ENCODE measurements around the gene XRCC5. TPM values are rescaled to one million over a fixed set of nuclear protein-coding genes. Genes with fewer than 3 reads are reported as not detected.

XRCC5 gene
- total and polyA plus RNA-seq, 10 of the 15 experiments (the other 5 are each of a cell fraction or from before 2014, with no cell fraction given), result 259 to 815 (median 530) TPM

DNA sequence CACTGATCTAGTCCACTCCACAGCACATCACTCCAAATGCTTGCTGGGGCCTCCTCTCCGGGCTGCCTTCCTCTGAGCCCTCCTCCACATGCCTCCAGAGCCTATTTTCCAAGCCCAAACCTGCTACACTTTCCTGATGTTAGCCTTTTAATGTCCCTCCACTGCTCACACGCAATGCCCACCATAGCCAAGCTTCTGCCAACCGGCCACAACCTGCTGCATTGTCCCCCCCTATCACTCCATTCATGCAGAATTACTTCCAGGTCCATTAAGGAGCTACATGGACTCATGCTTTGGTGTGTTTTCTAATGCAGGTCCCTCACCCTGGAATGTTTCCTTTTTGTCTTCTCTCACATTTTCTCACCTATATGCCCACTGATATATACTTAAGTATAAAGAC, 133.9 kb downstream of the XRCC5 start:
- ChIA-PET POLR2A (interaction anchor here (0.6 kb wide), 1 partner anchor 55 kb away, joined by 3 read pairs; no protein-coding TSS in a partner anchor), CTCF (no interaction called here), RAD21 (ENCODE audit: unreplicated experiment) (no interaction called here), SMC1A (ENCODE audit: uncharacterized antibody, unreplicated experiment) (no interaction called here)
- FAIRE-seq, result no peak
- no peak overlapping the region for H3K4me2 ChIP-seq (ENCODE audit: control insufficient read depth, insufficient read depth)
- no peak for DNase-seq (ENCODE audit: low read depth, low spot score)
- no peaks in the 10 kb centered on the region for H3K4me1 ChIP-seq (ENCODE audit: control insufficient read depth, insufficient read depth, low read length)
- H3K4me3 ChIP-seq, result no peak overlapping the region
- ATAC-seq, result no peak
- no peaks in the 10 kb centered on the region for H3K9me3 ChIP-seq (replicated peaks; ENCODE audit: control insufficient read depth, insufficient read depth, low read length)
- in situ Hi-C loops (cut with MboI) (no loop called here), intact Hi-C loops (cut with micrococcal nuclease; ENCODE audit: unreplicated experiment) (no loop called here)
- H3K27me3 ChIP-seq (replicated peaks in 1 of 2; ENCODE audit: control insufficient read depth in 2 of 2, insufficient read depth in 2 of 2, low read length in 1 of 2), result no peaks in the 10 kb centered on the region
- no peaks in the 10 kb centered on the region for H3K79me2 ChIP-seq (ENCODE audit: control insufficient read depth, insufficient read depth, low read length)
- H3K27ac ChIP-seq (ENCODE audit: control insufficient read depth, insufficient read depth), result no peak overlapping the region
- no peak overlapping the region for H3K9ac ChIP-seq (ENCODE audit: control insufficient read depth, insufficient read depth, low read length)
- no peaks in the 10 kb centered on the region for H4K20me1 ChIP-seq (ENCODE audit: control insufficient read depth, insufficient read depth)
- BruUV-seq (replicated peaks), result no TSS peak
- no peaks in the 10 kb centered on the region for H3K36me3 ChIP-seq (ENCODE audit: control insufficient read depth in 2 of 2, insufficient read depth in 2 of 2, low read length in 1 of 2)
- WGBS (ENCODE audit: insufficient coverage, insufficient replicate concordance, low lambda C conversion rate, missing lambda C conversion rate), result 11% methylated on average over 3 of the region's 3 CpGs
- H2AFZ ChIP-seq (ENCODE audit: control insufficient read depth, low read depth, low read length), result no peak overlapping the region
- no peak for TF ChIP-seq FOXK2 (IDR thresholded peaks at IDR 0.05)
- TF ChIP-seq, protein P1, sequence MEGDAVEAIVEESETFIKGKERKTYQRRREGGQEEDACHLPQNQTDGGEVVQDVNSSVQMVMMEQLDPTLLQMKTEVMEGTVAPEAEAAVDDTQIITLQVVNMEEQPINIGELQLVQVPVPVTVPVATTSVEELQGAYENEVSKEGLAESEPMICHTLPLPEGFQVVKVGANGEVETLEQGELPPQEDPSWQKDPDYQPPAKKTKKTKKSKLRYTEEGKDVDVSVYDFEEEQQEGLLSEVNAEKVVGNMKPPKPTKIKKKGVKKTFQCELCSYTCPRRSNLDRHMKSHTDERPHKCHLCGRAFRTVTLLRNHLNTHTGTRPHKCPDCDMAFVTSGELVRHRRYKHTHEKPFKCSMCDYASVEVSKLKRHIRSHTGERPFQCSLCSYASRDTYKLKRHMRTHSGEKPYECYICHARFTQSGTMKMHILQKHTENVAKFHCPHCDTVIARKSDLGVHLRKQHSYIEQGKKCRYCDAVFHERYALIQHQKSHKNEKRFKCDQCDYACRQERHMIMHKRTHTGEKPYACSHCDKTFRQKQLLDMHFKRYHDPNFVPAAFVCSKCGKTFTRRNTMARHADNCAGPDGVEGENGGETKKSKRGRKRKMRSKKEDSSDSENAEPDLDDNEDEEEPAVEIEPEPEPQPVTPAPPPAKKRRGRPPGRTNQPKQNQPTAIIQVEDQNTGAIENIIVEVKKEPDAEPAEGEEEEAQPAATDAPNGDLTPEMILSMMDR (IDR thresholded peaks at IDR 0.05 in 2 of 3, conservative IDR thresholded peaks at IDR 0.05 in 1 of 3; ENCODE audit: control insufficient read depth in 2 of 3, extremely low read depth in 1 of 3, insufficient read depth in 1 of 3, low read depth in 3 of 3, low read length in 3 of 3), result no peak
- no peak for TF ChIP-seq SMC3 (IDR thresholded peaks at IDR 0.05; ENCODE audit: borderline replicate concordance, low read length)
- no peak for TF ChIP-seq EP300 (IDR thresholded peaks at IDR 0.05; ENCODE audit: borderline replicate concordance in 1 of 2, control insufficient read depth in 1 of 2, low read depth in 2 of 2, low read length in 2 of 2)
- TF ChIP-seq CHD4 (IDR thresholded peaks at IDR 0.05), result no peak
- TF ChIP-seq, protein P2, sequence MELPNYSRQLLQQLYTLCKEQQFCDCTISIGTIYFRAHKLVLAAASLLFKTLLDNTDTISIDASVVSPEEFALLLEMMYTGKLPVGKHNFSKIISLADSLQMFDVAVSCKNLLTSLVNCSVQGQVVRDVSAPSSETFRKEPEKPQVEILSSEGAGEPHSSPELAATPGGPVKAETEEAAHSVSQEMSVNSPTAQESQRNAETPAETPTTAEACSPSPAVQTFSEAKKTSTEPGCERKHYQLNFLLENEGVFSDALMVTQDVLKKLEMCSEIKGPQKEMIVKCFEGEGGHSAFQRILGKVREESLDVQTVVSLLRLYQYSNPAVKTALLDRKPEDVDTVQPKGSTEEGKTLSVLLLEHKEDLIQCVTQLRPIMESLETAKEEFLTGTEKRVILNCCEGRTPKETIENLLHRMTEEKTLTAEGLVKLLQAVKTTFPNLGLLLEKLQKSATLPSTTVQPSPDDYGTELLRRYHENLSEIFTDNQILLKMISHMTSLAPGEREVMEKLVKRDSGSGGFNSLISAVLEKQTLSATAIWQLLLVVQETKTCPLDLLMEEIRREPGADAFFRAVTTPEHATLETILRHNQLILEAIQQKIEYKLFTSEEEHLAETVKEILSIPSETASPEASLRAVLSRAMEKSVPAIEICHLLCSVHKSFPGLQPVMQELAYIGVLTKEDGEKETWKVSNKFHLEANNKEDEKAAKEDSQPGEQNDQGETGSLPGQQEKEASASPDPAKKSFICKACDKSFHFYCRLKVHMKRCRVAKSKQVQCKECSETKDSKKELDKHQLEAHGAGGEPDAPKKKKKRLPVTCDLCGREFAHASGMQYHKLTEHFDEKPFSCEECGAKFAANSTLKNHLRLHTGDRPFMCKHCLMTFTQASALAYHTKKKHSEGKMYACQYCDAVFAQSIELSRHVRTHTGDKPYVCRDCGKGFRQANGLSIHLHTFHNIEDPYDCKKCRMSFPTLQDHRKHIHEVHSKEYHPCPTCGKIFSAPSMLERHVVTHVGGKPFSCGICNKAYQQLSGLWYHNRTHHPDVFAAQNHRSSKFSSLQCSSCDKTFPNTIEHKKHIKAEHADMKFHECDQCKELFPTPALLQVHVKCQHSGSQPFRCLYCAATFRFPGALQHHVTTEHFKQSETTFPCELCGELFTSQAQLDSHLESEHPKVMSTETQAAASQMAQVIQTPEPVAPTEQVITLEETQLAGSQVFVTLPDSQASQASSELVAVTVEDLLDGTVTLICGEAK (IDR thresholded peaks at IDR 0.05; ENCODE audit: borderline replicate concordance), result no peak
- TF ChIP-seq RAD21 (IDR thresholded peaks at IDR 0.05; ENCODE audit: insufficient read depth, low read depth, low read length), result no peak
- TF ChIP-seq HDAC2 (IDR thresholded peaks at IDR 0.05), result no peak
- TF ChIP-seq PAX8 (IDR thresholded peaks at IDR 0.05), result no peak
- TF ChIP-seq RELA (IDR thresholded peaks at IDR 0.05; ENCODE audit: borderline replicate concordance, partially characterized antibody), result no peak
- TF ChIP-seq SMAD5 (IDR thresholded peaks at IDR 0.05; ENCODE audit: low read depth), result no peak
- TF ChIP-seq POLR2AphosphoS2 (IDR thresholded peaks at IDR 0.05; ENCODE audit: low read depth, low read length), result no peak
- TF ChIP-seq BRCA1 (IDR thresholded peaks at IDR 0.05; ENCODE audit: low read depth, low read length), result no peak
- TF ChIP-seq, protein P3, sequence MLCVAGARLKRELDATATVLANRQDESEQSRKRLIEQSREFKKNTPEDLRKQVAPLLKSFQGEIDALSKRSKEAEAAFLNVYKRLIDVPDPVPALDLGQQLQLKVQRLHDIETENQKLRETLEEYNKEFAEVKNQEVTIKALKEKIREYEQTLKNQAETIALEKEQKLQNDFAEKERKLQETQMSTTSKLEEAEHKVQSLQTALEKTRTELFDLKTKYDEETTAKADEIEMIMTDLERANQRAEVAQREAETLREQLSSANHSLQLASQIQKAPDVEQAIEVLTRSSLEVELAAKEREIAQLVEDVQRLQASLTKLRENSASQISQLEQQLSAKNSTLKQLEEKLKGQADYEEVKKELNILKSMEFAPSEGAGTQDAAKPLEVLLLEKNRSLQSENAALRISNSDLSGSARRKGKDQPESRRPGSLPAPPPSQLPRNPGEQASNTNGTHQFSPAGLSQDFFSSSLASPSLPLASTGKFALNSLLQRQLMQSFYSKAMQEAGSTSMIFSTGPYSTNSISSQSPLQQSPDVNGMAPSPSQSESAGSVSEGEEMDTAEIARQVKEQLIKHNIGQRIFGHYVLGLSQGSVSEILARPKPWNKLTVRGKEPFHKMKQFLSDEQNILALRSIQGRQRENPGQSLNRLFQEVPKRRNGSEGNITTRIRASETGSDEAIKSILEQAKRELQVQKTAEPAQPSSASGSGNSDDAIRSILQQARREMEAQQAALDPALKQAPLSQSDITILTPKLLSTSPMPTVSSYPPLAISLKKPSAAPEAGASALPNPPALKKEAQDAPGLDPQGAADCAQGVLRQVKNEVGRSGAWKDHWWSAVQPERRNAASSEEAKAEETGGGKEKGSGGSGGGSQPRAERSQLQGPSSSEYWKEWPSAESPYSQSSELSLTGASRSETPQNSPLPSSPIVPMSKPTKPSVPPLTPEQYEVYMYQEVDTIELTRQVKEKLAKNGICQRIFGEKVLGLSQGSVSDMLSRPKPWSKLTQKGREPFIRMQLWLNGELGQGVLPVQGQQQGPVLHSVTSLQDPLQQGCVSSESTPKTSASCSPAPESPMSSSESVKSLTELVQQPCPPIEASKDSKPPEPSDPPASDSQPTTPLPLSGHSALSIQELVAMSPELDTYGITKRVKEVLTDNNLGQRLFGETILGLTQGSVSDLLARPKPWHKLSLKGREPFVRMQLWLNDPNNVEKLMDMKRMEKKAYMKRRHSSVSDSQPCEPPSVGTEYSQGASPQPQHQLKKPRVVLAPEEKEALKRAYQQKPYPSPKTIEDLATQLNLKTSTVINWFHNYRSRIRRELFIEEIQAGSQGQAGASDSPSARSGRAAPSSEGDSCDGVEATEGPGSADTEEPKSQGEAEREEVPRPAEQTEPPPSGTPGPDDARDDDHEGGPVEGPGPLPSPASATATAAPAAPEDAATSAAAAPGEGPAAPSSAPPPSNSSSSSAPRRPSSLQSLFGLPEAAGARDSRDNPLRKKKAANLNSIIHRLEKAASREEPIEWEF (IDR thresholded peaks at IDR 0.05; ENCODE audit: insufficient replicate concordance, low read depth, low read length), result no peak

Data from GM12878 (cell line).